Liver (tissue), 9 donors: ENCODE results near the gene FUT7. TPM values are rescaled to one million over a fixed set of nuclear protein-coding genes. Genes with fewer than 3 reads are reported as not detected.

Experiments used
- DNase-seq: peaks from one replicate; pipeline ENCODE4 v3.0.0-alpha.2; 2017; ENCODE audit warnings: low spot score
- H3K27ac ChIP-seq, 2 donors: one replicate each; pipeline ENCODE4 v1.7.0; 2013; ENCODE audit warnings: inconsistent platforms in 2 of 2, low read length in 2 of 2, control low read depth in 1 of 2, low read depth in 1 of 2, mild to moderate bottlenecking in 1 of 2
- H3K27me3 ChIP-seq, 4 donors: one replicate each; pipeline versions ENCODE4 v1.6.1 to v1.7.0; 2013; ENCODE audit warnings: low read length in 3 of 4, inconsistent platforms in 1 of 4, mild to moderate bottlenecking in 1 of 4, moderate library complexity in 1 of 4; ENCODE audit not compliant: control insufficient read depth in 4 of 4, insufficient read depth in 4 of 4
- H3K36me3 ChIP-seq, 4 donors: one replicate each; pipeline versions ENCODE4 v1.6.1 to v1.7.0; 2013; ENCODE audit warnings: low read length in 3 of 4, mild to moderate bottlenecking in 3 of 4, low read depth in 1 of 4, moderate library complexity in 1 of 4; ENCODE audit not compliant: control insufficient read depth in 4 of 4, insufficient read depth in 3 of 4
- H3K4me1 ChIP-seq, 4 donors: one replicate each; pipeline versions ENCODE4 v1.6.1 to v1.7.0; 2013; ENCODE audit warnings: low read length in 3 of 4, mild to moderate bottlenecking in 3 of 4, moderate library complexity in 1 of 4; ENCODE audit not compliant: control insufficient read depth in 4 of 4, insufficient read depth in 4 of 4
- H3K4me3 ChIP-seq, 3 donors: one replicate each; pipeline versions ENCODE4 v1.6.1 to v1.7.0; 2013; ENCODE audit warnings: low read length in 3 of 3, control low read depth in 1 of 3, low read depth in 1 of 3, mild to moderate bottlenecking in 1 of 3
- H3K9ac ChIP-seq, 2 donors: one replicate each; pipeline ENCODE4 v1.7.0; 2013; ENCODE audit warnings: low read length in 2 of 2, mild to moderate bottlenecking in 2 of 2, moderate library complexity in 2 of 2, control low read depth in 1 of 2, low read depth in 1 of 2
- H3K9me3 ChIP-seq, 4 donors: one replicate each; pipeline versions ENCODE4 v1.6.1 to v1.7.0; 2013; ENCODE audit warnings: low read length in 3 of 4; ENCODE audit not compliant: control insufficient read depth in 4 of 4
- ATF3 ChIP-seq: IDR thresholded peaks from 2 replicates; pipeline ENCODE4 v1.6.1; 2016; ENCODE audit warnings: antibody characterized with exemption
- CTCF ChIP-seq: fragments of 150-350 bp; IDR thresholded peaks from 2 replicates; pipeline ENCODE4 v1.5.1; 2017; ENCODE audit warnings: improper control_type of control experiment, low read depth, low read length; ENCODE audit not compliant: missing input control
- EGR1 ChIP-seq, 2 donors: IDR thresholded peaks; 2 replicates each; pipeline ENCODE4 v1.6.1; 2016 to 2018; ENCODE audit warnings: antibody characterized with exemption in 2 of 2, low read depth in 2 of 2
- FOXA1 ChIP-seq: IDR thresholded peaks from 2 replicates; pipeline ENCODE4 v1.6.1; 2016; ENCODE audit warnings: antibody characterized with exemption
- FOXA2 ChIP-seq: IDR thresholded peaks from 2 replicates; pipeline ENCODE4 v1.6.1; 2016; ENCODE audit warnings: antibody characterized with exemption
- GABPA ChIP-seq, 2 donors: IDR thresholded peaks in 1 of 2; conservative IDR thresholded peaks in 1 of 2; 2 replicates each; pipeline ENCODE4 v1.6.1; 2016; ENCODE audit warnings: antibody characterized with exemption in 2 of 2, mild to moderate bottlenecking in 1 of 2, moderate library complexity in 1 of 2
- HNF4A ChIP-seq, 2 donors: conservative IDR thresholded peaks; 2 replicates each; pipeline ENCODE4 v1.6.1; 2016; ENCODE audit warnings: antibody characterized with exemption in 2 of 2, mild to moderate bottlenecking in 2 of 2
- HNF4G ChIP-seq: IDR thresholded peaks from 2 replicates; pipeline ENCODE4 v1.6.1; 2016; ENCODE audit warnings: antibody characterized with exemption
- JUND ChIP-seq, 2 donors: IDR thresholded peaks; 2 replicates each; pipeline ENCODE4 v1.6.1; 2016; ENCODE audit warnings: antibody characterized with exemption in 2 of 2
- MAX ChIP-seq: IDR thresholded peaks from 2 replicates; pipeline ENCODE4 v1.6.1; 2016; ENCODE audit warnings: antibody characterized with exemption
- RAD21 ChIP-seq, 2 donors: IDR thresholded peaks; 2 replicates each; pipeline ENCODE4 v1.6.1; 2016; ENCODE audit warnings: antibody characterized with exemption in 2 of 2, mild to moderate bottlenecking in 2 of 2
- REST ChIP-seq: IDR thresholded peaks from 2 replicates; pipeline ENCODE4 v1.6.1; 2016; ENCODE audit warnings: antibody characterized with exemption, mild to moderate bottlenecking
- RXRA ChIP-seq, 2 donors: IDR thresholded peaks; 2 replicates each; pipeline ENCODE4 v1.6.1; 2017 to 2018; ENCODE audit warnings: antibody characterized with exemption in 2 of 2, mild to moderate bottlenecking in 1 of 2
- SP1 ChIP-seq: IDR thresholded peaks from 2 replicates; pipeline ENCODE4 v1.6.1; 2018; ENCODE audit warnings: antibody characterized with exemption, mild to moderate bottlenecking
- YY1 ChIP-seq: IDR thresholded peaks from 2 replicates; pipeline ENCODE4 v1.6.1; 2016; ENCODE audit warnings: antibody characterized with exemption, mild to moderate bottlenecking
- ZBTB33 ChIP-seq: IDR thresholded peaks from 2 replicates; pipeline ENCODE4 v1.6.1; 2016; ENCODE audit warnings: antibody characterized with exemption
- WGBS: extraction: QIAGEN DNeasy Blood & Tissue Kit; methylation state at CpG from one replicate; pipeline ENCODE4 v1.1.7; 2013; 5-methylcytosine and 5-hydroxymethylcytosine counted together
- polyA plus RNA-seq, 2 donors: library from polyadenylated mRNA; stranded (reverse) in 1 of 2; unstranded in 1 of 2; fragments of 200-250 nt in 1 of 2; fragments of >200 nt in 1 of 2; fragmentation: Nextera tagmentation in 1 of 2; extraction: Ambion mirVana in 1 of 2; gene quantifications; one replicate each; pipeline versions ENCODE4 v1.2.1 to v1.2.3, GENCODE V29; 2013 to 2015
- total RNA-seq, 2 donors: library from RNA; depleted of rRNA; stranded (reverse); fragments of >200 nt; gene quantifications; one replicate each; pipeline ENCODE4 v1.2.3, GENCODE V29; 2014
- donor health status: healthy.
- donor health status: healthy.
- donor health status: healthy.
- donor health status: healthy.
- donor health status: healthy.

The FUT7 gene
- total and polyA plus RNA-seq, 4 donors = 0.14 to 0.67 (median 0.37) TPM; not detected in 1

- TF ChIP-seq YY1 (no peak), SP1 (no peak), RAD21 (IDR thresholded peaks at IDR 0.05) (no peak), HNF4G (no peak), CTCF (no peak), REST (no peak), FOXA2 (no peak), HNF4A (conservative IDR thresholded peaks at IDR 0.05) (no peak), ZBTB33 (no peak), GABPA (IDR thresholded peaks at IDR 0.05 in 1 of 2, conservative IDR thresholded peaks at IDR 0.05 in 1 of 2) (no peak), MAX (no peak), ATF3 (no peak), EGR1 (IDR thresholded peaks at IDR 0.05; ENCODE audit: low read depth in 2 of 2) (no peak), FOXA1 (no peak)
- Histone ChIP-seq H3K9me3 (no peaks in the 10 kb centered on the region), H3K4me1 (peaks cover 21 to 45% (median 27%) of the 10 kb centered on the region in 4 donors), H3K4me3 (no peak overlapping the region), H3K27ac (no peak overlapping the region), H3K9ac (no peak overlapping the region), H3K36me3 (no peaks in the 10 kb centered on the region), H3K27me3 (peaks cover 0 to 9% (median 5%) of the 10 kb centered on the region in 4 donors)
- no peak for DNase-seq
- WGBS = 75% methylated on average over 8 of the region's 8 CpGs
Observed at GRCh38 chr9:137052293-137052692, 20.4 kb upstream of the FUT7 start.

- no peak for TF ChIP-seq RXRA (IDR thresholded peaks at IDR 0.05)
- TF ChIP-seq GABPA (IDR thresholded peaks at IDR 0.05 in 1 of 2, conservative IDR thresholded peaks at IDR 0.05 in 1 of 2) = no peak
- no peak for TF ChIP-seq YY1
- no peak for TF ChIP-seq JUND (IDR thresholded peaks at IDR 0.05)
- no peak for TF ChIP-seq EGR1 (IDR thresholded peaks at IDR 0.05; ENCODE audit: low read depth in 2 of 2)
- TF ChIP-seq HNF4A (conservative IDR thresholded peaks at IDR 0.05) = no peak
- TF ChIP-seq MAX = no peak
- TF ChIP-seq HNF4G = no peak
- TF ChIP-seq SP1 = no peak
- no peak for TF ChIP-seq ZBTB33
- no peak for TF ChIP-seq RAD21 (IDR thresholded peaks at IDR 0.05)
- TF ChIP-seq FOXA2 = no peak
- no peak for TF ChIP-seq FOXA1
- Histone ChIP-seq H3K36me3 (no peaks in the 10 kb centered on the region), H3K9ac (no peak overlapping the region), H3K4me1 (peaks cover 18 to 44% (median 23%) of the 10 kb centered on the region in 4 donors), H3K4me3 (no peak overlapping the region), H3K27ac (no peak overlapping the region), H3K27me3 (peaks cover 0 to 9% (median 7%) of the 10 kb centered on the region in 4 donors), H3K9me3 (no peaks in the 10 kb centered on the region)
- WGBS = 94% methylated on average over 17 of the region's 17 CpGs
- no peak for DNase-seq
Observed at GRCh38 chr9:137051145-137051724, 19.3 kb upstream of the FUT7 start.
